SHP77 treated with DMSO at 0.1 percent for 48 hours (cell line): Measurements from ENCODE around the gene MAGI1.

Source experiments
- DNase-seq: peaks from one replicate; lab custom pipeline; 2025; lab: John Stamatoyannopoulos, UW

MAGI1 gene

DNA sequence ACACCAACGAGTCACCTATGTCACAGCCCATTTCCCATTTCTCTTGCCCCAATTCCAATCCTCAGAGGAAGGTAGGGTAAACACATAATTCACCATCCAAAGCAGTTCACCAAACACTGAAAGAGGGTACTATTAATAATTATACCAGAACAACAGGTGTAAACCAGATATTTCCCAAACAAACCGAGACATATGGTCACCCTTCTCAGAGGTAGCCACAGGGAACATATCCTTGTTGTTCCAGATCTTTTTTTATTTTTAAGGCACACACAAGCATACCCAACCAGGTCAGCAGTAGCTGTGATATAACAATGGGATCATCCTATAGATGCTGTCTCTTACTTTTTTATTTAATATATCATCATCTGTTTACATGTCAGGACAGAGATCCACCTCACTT lies 24.7 kb downstream of the MAGI1 start:
- DNase-seq = no peak

DNA sequence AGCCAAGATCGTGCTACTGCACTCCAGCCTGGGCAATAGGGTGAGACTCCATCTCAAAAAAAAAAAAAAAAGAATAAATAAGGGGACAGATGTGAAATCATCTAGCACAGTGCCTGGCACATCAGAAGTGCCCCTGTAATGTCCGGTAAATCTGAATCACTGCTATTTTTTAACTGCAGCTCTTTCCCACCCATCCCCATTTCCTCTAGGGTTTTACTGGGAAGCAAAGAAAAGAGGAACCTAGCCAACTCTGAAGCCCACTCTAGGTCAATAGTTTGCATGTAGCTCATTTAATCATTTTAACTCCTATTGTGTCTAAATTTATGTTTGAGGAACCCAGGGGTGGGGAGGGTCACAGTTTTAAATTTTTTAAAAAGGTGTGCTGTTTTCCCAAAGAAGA lies 26.0 kb downstream of the MAGI1 start:
- no peak for DNase-seq

- DNase-seq = no peak
Observed at GRCh38 chr3:66010739-66011655, 27.7 kb downstream of the MAGI1 start.

GRCh38 chr3:66010348-66010738 lies 28.4 kb downstream of the MAGI1 start:
- no peak for DNase-seq

- no peak for DNase-seq
Observed at GRCh38 chr3:66004244-66004643, 34.5 kb downstream of the MAGI1 start.

- DNase-seq = no peak
Observed at GRCh38 chr3:66001626-66002025, 37.1 kb downstream of the MAGI1 start.

GRCh38 chr3:66000506-66000905 lies 38.2 kb downstream of the MAGI1 start:
- no peak for DNase-seq

- no peak for DNase-seq
Observed at GRCh38 chr3:65999606-66000005, 39.1 kb downstream of the MAGI1 start.

DNA sequence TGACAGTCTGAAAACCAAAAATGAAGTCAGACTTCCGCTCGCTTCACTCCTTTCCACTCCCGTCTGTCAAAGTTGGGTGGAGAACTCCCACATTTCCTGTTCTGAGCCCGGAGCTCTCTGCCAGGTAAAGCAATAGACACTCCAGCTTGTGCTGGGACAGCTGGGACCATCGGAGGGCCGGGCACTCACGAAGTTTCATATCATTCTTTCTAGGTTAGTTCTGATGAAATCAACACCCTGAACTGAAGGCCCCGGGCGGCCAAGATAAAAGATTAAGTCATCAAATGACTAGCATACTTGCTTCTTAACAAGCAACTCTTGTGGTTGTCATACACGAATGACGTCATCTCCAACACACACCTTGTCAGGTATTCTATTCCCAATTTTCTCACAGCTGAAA lies 42.1 kb downstream of the MAGI1 start:
- DNase-seq = no peak

- no peak for DNase-seq
Observed at GRCh38 chr3:65995515-65995914, 43.2 kb downstream of the MAGI1 start.

DNA sequence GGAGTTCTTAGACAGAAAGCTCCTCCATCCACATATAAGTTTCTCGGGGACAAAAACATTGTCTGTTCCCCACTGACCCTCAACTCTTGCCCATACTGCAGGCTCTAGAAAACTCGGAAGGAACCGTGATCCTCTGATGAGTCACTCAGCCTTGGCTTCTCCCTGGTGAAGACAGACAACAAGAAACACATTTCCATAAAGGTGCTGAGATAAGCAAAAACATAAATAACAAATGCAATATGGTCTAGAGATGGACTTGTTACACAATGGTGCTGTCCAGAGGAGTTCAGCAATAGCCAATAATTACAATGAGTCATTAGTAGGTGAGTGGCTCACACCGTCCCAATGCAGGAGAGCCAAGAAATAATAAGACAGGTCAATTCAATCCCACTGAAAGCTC lies 43.7 kb downstream of the MAGI1 start:
- no peak for DNase-seq

GRCh38 chr3:65993134-65993900 lies 45.4 kb downstream of the MAGI1 start:
- DNase-seq = no peak

GRCh38 chr3:65992106-65992505 lies 46.6 kb downstream of the MAGI1 start:
- DNase-seq = no peak

DNA sequence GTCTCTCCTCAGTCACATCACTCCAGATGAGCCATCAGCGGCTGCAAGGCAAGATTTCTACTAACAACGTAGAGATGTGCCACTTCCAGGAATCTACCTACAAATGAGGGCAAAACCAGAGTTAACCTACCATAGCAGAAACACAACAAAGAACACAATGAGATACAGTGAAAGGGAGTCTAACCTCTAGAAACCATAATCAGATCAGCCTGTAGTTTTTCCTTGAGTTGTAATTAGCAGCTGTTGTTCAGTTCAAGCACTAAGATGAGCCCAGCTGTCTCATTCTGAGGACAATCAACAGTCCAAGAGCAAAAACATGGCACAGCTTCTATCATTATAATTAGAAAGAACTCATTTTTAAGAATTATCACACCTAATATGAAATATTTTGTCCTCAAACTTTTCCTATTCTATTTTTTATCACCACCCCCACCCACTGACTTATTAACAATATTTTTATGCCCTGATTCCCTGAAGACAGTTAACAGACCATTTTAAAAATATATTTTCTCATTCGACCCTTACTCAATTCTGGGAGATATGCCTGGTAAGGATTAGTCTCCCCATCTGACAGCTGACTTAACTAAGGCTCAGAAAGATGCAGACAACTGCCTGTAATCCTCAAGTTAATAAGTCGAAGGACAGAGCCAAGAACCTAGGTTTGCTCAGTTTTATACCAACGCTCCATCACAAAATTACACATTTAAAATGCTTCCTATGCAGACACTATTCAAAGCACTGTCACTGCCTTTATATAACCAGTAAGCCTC lies 50.1 kb downstream of the MAGI1 start:
- no peak for DNase-seq

- no peak for DNase-seq
Observed at GRCh38 chr3:65986285-65986684, 52.4 kb downstream of the MAGI1 start.

GRCh38 chr3:65984975-65985374 lies 53.7 kb downstream of the MAGI1 start:
- no peak for DNase-seq

DNA sequence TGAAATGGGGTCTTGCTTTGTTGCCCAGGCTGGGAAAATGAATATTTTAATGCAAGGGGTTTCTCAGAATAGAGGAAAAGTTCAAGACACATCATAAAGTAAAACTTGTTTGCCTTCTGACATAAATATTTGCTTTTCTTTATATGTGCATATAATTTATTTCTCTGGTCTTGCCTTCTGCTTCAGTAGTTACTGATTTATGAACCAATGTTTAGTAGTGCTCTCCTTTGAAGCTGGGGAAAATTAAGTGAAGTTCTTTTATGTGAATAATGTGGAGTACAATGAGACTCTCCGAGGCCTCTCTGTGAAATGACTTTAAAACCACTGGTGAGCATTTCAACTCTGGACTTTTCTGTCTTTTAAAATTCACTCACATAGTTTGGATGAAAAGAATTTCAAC lies 55.6 kb downstream of the MAGI1 start:
- DNase-seq = no peak

GRCh38 chr3:65979731-65980130 lies 59.0 kb downstream of the MAGI1 start:
- DNase-seq = no peak

DNA sequence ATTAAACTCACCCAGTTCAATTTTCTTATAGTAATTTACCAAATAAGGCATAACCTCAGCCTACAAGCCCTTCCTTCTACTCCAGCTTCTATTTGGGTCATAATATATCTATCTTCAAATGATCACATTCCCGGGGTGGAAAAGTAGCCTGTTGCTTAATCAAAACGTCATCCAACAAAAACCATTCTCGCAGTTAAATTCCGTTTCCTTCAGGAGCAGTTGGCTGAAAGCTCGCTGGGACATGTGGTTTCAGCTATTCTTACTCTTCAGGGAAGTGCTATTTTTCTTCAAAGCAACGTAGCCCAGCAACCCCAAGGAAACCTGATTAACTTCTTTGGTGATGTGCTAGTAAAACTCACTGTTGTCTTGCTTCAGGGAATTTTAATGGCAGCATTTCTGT lies 59.6 kb downstream of the MAGI1 start:
- no peak for DNase-seq

- no peak for DNase-seq
Observed at GRCh38 chr3:65978116-65978515, 60.6 kb downstream of the MAGI1 start.

- DNase-seq = no peak
Observed at GRCh38 chr3:65975032-65975431, 63.7 kb downstream of the MAGI1 start.

GRCh38 chr3:65974509-65974908 lies 64.2 kb downstream of the MAGI1 start:
- DNase-seq = no peak

GRCh38 chr3:65972765-65973164 lies 66.0 kb downstream of the MAGI1 start:
- no peak for DNase-seq
